GM23338 (cell line): ENCODE measurements around the gene SLC39A7. TPM values are rescaled to one million over a fixed set of nuclear protein-coding genes. Genes with fewer than 3 reads are reported as not detected.

ENCODE experiments used
- ATAC-seq: fragments of 200-7000 bp; cut with Tn5 transposase; 3 replicates; pipeline ENCODE4 v1.9.1; 2020
- DNase-seq: peaks from one replicate; pipeline ENCODE4 v3.0.0-alpha.2; 2015; ENCODE audit warnings: low spot score
- H2AFZ ChIP-seq: fragments of 200-600 bp; sonication (generic); 2 replicates; pipeline ENCODE4 v1.8.0; 2016; ENCODE audit warnings: antibody characterized with exemption, mild to moderate bottlenecking, moderate library complexity
- H3F3A ChIP-seq: fragments of 200-600 bp; sonication (generic); replicated peaks from 2 replicates; pipeline ENCODE4 v1.8.0; 2017; ENCODE audit warnings: antibody characterized with exemption, mixed run types, low read depth
- H3K27ac ChIP-seq: fragments of 200-600 bp; sonication (generic); 2 replicates; pipeline ENCODE4 v1.6.1; 2016; ENCODE audit warnings: low read depth
- H3K27me3 ChIP-seq: fragments of 200-600 bp; sonication (generic); 2 replicates; pipeline ENCODE4 v1.8.0; 2016; ENCODE audit warnings: mild to moderate bottlenecking, mixed run types, moderate library complexity; ENCODE audit not compliant: insufficient read depth
- H3K36me3 ChIP-seq: fragments of 200-600 bp; sonication (generic); 2 replicates; pipeline ENCODE4 v1.8.0; 2016; ENCODE audit warnings: mild to moderate bottlenecking; ENCODE audit not compliant: insufficient read depth
- H3K4me1 ChIP-seq: fragments of 200-600 bp; sonication (generic); 2 replicates; pipeline ENCODE4 v1.8.0; 2016; ENCODE audit warnings: mild to moderate bottlenecking, moderate library complexity; ENCODE audit not compliant: insufficient read depth
- H3K4me2 ChIP-seq: fragments of 200-600 bp; sonication (generic); 2 replicates; pipeline ENCODE4 v1.7.1; 2017; ENCODE audit warnings: mixed run types
- H3K4me3 ChIP-seq: fragments of 200-600 bp; sonication (generic); 2 replicates; pipeline ENCODE4 v1.6.1; 2016; ENCODE audit warnings: mixed run types
- H3K79me2 ChIP-seq: fragments of 200-600 bp; sonication (generic); replicated peaks from 2 replicates; pipeline ENCODE4 v1.8.0; 2017; ENCODE audit warnings: mild to moderate bottlenecking; ENCODE audit not compliant: insufficient read depth
- H3K9me2 ChIP-seq: fragments of 200-600 bp; sonication (generic); 2 replicates; pipeline ENCODE4 v1.8.0; 2017; ENCODE audit not compliant: insufficient read depth
- H4K20me1 ChIP-seq: fragments of 200-600 bp; sonication (generic); replicated peaks from 2 replicates; pipeline ENCODE4 v1.8.0; 2017; ENCODE audit warnings: mild to moderate bottlenecking; ENCODE audit not compliant: insufficient read depth
- H3K27ac Mint-ChIP-seq: 2 replicates; pipeline ENCODE4 v1.8.0; 2020; ENCODE audit warnings: inconsistent platforms, mild to moderate bottlenecking, moderate library complexity, mixed read lengths
- H3K27me3 Mint-ChIP-seq: 3 replicates; pipeline ENCODE4 v1.8.0; 2022; ENCODE audit warnings: low read depth, mild to moderate bottlenecking, moderate library complexity, mixed read lengths, inconsistent platforms; ENCODE audit not compliant: insufficient read depth, poor library complexity
- H3K36me3 Mint-ChIP-seq: 3 replicates; pipeline ENCODE4 v1.8.0; 2021; ENCODE audit warnings: low read depth, mild to moderate bottlenecking, inconsistent platforms, moderate library complexity, mixed read lengths
- H3K4me1 Mint-ChIP-seq: 3 replicates; pipeline ENCODE4 v1.8.0; 2020; ENCODE audit warnings: mild to moderate bottlenecking, inconsistent platforms, mixed read lengths
- H3K4me3 Mint-ChIP-seq: 3 replicates; pipeline ENCODE4 v1.8.0; 2021; ENCODE audit warnings: moderate library complexity, mild to moderate bottlenecking, inconsistent platforms, mixed read lengths
- H3K9me3 Mint-ChIP-seq: 3 replicates; pipeline ENCODE4 v1.8.0; 2020; ENCODE audit warnings: moderate library complexity, mild to moderate bottlenecking, inconsistent platforms, mixed read lengths
- CTCF ChIP-seq, 2 experiments: fragments of 200-600 bp in 1 of 2; sonication (generic) in 1 of 2; conservative IDR thresholded peaks; 2 replicates each; pipeline versions ENCODE4 v1.5.1 to v1.6.1; 2016 to 2017; ENCODE audit warnings: antibody characterized with exemption in 2 of 2, low read depth in 2 of 2, mild to moderate bottlenecking in 2 of 2, moderate library complexity in 1 of 2
- NANOG ChIP-seq: IDR thresholded peaks from 2 replicates; pipeline ENCODE4 v1.6.1; 2016; ENCODE audit warnings: antibody characterized with exemption, borderline replicate concordance
- polyA plus RNA-seq: library from polyadenylated mRNA; unstranded; fragments of >200 nt; fragmentation: Nextera tagmentation; extraction: Ambion mirVana; gene quantifications from 2 replicates; pipeline ENCODE4 v1.2.1, GENCODE V29; 2016
- total RNA-seq: library from RNA; depleted of rRNA; stranded (reverse); fragments of >200 nt; shearing (Covaris generic); gene quantifications from 2 replicates; pipeline ENCODE4 v1.2.3, GENCODE V29; 2014
- TF ChIP-seq, protein P1 (sequence below): fragments of 250-450 bp; sonication (Bioruptor Pico); IDR thresholded peaks from 2 replicates; pipeline ENCODE4 v1.5.0; 2020; ENCODE audit warnings: mild to moderate bottlenecking, moderate library complexity

SLC39A7 gene
- total and polyA plus RNA-seq, 2 experiments from 2014 or later = 9.0 to 75.9 TPM

DNA sequence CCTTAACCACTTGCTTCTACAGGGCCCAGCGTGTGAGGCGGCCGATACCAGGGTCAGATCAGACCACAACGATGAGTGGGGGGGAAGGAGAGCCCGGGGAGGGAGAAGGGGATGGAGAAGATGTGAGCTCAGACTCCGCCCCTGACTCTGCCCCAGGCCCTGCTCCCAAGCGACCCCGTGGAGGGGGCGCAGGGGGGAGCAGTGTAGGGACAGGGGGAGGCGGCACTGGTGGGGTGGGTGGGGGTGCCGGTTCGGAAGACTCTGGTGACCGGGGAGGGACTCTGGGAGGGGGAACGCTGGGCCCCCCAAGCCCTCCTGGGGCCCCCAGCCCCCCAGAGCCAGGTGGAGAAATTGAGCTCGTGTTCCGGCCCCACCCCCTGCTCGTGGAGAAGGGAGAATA, 10.5 kb downstream of the SLC39A7 start:
- Mint-ChIP-seq H3K4me1 (peaks cover 47% of the 10 kb centered on the region), H3K9me3 (no peaks in the 10 kb centered on the region; the same call in 2 of the 3 replicates), H3K27ac (no peak overlapping the region), H3K36me3 (peaks cover 19% of the 10 kb centered on the region), H3K4me3 (no peak overlapping the region), H3K27me3 (peaks cover 73% of the 10 kb centered on the region)
- no peak for ATAC-seq
- H3F3A ChIP-seq = peaks cover 7% of the 10 kb centered on the region; the same call in 1 of the 2 replicates
- no peaks in the 10 kb centered on the region for H3K36me3 ChIP-seq
- peaks cover 15% of the 10 kb centered on the region; the same call in 1 of the 2 replicates for H4K20me1 ChIP-seq
- peaks cover 47% of the 10 kb centered on the region for H3K4me1 ChIP-seq
- no peaks in the 10 kb centered on the region for H3K9me2 ChIP-seq
- peaks cover 5% of the 10 kb centered on the region; the same call in 1 of the 2 replicates for H3K79me2 ChIP-seq
- DNase-seq = no peak
- H2AFZ ChIP-seq = no peak overlapping the region
- TF ChIP-seq, protein P1, sequence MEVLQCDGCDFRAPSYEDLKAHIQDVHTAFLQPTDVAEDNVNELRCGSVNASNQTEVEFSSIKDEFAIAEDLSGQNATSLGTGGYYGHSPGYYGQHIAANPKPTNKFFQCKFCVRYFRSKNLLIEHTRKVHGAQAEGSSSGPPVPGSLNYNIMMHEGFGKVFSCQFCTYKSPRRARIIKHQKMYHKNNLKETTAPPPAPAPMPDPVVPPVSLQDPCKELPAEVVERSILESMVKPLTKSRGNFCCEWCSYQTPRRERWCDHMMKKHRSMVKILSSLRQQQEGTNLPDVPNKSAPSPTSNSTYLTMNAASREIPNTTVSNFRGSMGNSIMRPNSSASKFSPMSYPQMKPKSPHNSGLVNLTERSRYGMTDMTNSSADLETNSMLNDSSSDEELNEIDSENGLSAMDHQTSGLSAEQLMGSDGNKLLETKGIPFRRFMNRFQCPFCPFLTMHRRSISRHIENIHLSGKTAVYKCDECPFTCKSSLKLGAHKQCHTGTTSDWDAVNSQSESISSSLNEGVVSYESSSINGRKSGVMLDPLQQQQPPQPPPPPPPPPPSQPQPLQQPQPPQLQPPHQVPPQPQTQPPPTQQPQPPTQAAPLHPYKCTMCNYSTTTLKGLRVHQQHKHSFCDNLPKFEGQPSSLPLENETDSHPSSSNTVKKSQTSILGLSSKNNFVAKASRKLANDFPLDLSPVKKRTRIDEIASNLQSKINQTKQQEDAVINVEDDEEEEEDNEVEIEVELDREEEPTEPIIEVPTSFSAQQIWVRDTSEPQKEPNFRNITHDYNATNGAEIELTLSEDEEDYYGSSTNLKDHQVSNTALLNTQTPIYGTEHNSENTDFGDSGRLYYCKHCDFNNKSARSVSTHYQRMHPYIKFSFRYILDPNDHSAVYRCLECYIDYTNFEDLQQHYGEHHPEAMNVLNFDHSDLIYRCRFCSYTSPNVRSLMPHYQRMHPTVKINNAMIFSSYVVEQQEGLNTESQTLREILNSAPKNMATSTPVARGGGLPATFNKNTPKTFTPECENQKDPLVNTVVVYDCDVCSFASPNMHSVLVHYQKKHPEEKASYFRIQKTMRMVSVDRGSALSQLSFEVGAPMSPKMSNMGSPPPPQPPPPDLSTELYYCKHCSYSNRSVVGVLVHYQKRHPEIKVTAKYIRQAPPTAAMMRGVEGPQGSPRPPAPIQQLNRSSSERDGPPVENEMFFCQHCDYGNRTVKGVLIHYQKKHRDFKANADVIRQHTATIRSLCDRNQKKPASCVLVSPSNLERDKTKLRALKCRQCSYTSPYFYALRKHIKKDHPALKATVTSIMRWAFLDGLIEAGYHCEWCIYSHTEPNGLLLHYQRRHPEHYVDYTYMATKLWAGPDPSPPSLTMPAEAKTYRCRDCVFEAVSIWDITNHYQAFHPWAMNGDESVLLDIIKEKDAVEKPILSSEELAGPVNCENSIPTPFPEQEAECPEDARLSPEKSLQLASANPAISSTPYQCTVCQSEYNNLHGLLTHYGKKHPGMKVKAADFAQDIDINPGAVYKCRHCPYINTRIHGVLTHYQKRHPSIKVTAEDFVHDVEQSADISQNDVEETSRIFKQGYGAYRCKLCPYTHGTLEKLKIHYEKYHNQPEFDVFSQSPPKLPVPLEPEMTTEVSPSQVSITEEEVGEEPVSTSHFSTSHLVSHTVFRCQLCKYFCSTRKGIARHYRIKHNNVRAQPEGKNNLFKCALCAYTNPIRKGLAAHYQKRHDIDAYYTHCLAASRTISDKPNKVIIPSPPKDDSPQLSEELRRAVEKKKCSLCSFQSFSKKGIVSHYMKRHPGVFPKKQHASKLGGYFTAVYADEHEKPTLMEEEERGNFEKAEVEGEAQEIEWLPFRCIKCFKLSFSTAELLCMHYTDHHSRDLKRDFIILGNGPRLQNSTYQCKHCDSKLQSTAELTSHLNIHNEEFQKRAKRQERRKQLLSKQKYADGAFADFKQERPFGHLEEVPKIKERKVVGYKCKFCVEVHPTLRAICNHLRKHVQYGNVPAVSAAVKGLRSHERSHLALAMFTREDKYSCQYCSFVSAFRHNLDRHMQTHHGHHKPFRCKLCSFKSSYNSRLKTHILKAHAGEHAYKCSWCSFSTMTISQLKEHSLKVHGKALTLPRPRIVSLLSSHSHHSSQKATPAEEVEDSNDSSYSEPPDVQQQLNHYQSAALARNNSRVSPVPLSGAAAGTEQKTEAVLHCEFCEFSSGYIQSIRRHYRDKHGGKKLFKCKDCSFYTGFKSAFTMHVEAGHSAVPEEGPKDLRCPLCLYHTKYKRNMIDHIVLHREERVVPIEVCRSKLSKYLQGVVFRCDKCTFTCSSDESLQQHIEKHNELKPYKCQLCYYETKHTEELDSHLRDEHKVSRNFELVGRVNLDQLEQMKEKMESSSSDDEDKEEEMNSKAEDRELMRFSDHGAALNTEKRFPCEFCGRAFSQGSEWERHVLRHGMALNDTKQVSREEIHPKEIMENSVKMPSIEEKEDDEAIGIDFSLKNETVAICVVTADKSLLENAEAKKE = no peak
- peak overlapping the region; percentile 99; the same call in 1 of the 2 replicates for H3K4me2 ChIP-seq
- peaks cover 92% of the 10 kb centered on the region for H3K27me3 ChIP-seq
- H3K4me3 ChIP-seq = peak overlapping the region; percentile 90; the same call in 1 of the 2 replicates
- no peak overlapping the region for H3K27ac ChIP-seq

GRCh38 chr6:33211666-33212422, 11.2 kb downstream of the SLC39A7 start:
- Histone ChIP-seq H3K4me3 (peak overlapping the region; percentile 90; the same call in 1 of the 2 replicates), H2AFZ (no peak overlapping the region), H3F3A (peaks cover 7% of the 10 kb centered on the region; the same call in 1 of the 2 replicates), H3K4me2 (peak overlapping the region; percentile 99), H4K20me1 (peaks cover 15% of the 10 kb centered on the region; the same call in 1 of the 2 replicates), H3K9me2 (no peaks in the 10 kb centered on the region), H3K79me2 (peaks cover 5% of the 10 kb centered on the region; the same call in 1 of the 2 replicates), H3K27ac (no peak overlapping the region), H3K27me3 (peaks cover 92% of the 10 kb centered on the region), H3K36me3 (no peaks in the 10 kb centered on the region), H3K4me1 (peaks cover 47% of the 10 kb centered on the region)
- peaks cover 19% of the 10 kb centered on the region for H3K36me3 Mint-ChIP-seq
- ATAC-seq (peak; percentile 28), DNase-seq (peak; percentile 82)
- H3K4me3 Mint-ChIP-seq = peak overlapping the region; percentile 92; the same call in 2 of the 3 replicates
- H3K27me3 Mint-ChIP-seq = peaks cover 72% of the 10 kb centered on the region
- no peaks in the 10 kb centered on the region for H3K9me3 Mint-ChIP-seq
- no peak overlapping the region for H3K27ac Mint-ChIP-seq
- H3K4me1 Mint-ChIP-seq = peaks cover 40% of the 10 kb centered on the region
- TF ChIP-seq CTCF (conservative IDR thresholded peaks at IDR 0.05; ENCODE audit: low read depth in 2 of 2) (peak; percentile 45 to 71), NANOG (no peak)
